NB4 (cell line): Measurements from ENCODE around the gene GTSE1.

ENCODE experiments used
- DNase-seq: peaks from one replicate; pipeline ENCODE4 v3.0.0; 2010; ENCODE audit warnings: low read depth
- H3K4me3 ChIP-seq: one replicate; pipeline ENCODE4 v1.5.1; 2011; ENCODE audit warnings: mild to moderate bottlenecking, low read depth, low read length, moderate library complexity
- MYC ChIP-seq: IDR thresholded peaks from 2 replicates; pipeline ENCODE4 v1.6.1; 2011; ENCODE audit warnings: low read depth, low read length
- POLR2A ChIP-seq: IDR thresholded peaks from 2 replicates; pipeline ENCODE4 v1.6.1; 2011; ENCODE audit warnings: mild to moderate bottlenecking; ENCODE audit not compliant: insufficient read length; ENCODE audit errors: extremely low read depth
- TF ChIP-seq, protein P1 (sequence below): IDR thresholded peaks from one replicate; pipeline ENCODE4 v1.5.1; 2012; ENCODE audit warnings: low read depth, low read length
- TF ChIP-seq, protein P2 (sequence below): IDR thresholded peaks from 2 replicates; pipeline ENCODE4 v1.6.1; 2011; ENCODE audit warnings: low read depth, low read length

Gene GTSE1

DNA sequence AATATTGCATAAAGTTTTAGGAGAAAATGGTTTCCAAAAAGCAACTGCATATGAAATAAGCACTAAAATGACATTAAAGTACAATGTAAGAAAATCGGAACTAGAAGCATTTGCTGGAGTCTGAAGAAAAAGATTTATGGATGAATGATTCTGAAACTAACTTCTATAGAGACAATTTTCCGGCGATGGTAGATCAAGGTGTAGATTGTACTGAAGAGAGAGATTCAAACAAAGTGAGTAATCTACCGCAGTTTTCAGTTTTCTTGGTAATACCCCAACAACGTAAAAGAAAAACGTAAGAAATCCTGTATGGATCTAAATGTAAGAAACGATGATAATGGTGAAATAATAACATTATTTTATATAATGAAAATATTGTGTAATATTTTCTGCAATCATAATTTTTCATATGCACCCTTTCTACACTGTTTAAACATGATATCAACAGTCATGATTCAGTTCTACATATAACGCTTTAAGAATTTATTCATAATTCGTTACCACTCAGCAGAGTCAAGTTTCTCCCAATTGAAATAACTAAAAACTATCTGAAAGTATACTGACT is 44.8 kb upstream of the GTSE1 start:
- no peak for DNase-seq
- H3K4me3 ChIP-seq = peak overlapping the region; percentile 70
- TF ChIP-seq, protein P1, sequence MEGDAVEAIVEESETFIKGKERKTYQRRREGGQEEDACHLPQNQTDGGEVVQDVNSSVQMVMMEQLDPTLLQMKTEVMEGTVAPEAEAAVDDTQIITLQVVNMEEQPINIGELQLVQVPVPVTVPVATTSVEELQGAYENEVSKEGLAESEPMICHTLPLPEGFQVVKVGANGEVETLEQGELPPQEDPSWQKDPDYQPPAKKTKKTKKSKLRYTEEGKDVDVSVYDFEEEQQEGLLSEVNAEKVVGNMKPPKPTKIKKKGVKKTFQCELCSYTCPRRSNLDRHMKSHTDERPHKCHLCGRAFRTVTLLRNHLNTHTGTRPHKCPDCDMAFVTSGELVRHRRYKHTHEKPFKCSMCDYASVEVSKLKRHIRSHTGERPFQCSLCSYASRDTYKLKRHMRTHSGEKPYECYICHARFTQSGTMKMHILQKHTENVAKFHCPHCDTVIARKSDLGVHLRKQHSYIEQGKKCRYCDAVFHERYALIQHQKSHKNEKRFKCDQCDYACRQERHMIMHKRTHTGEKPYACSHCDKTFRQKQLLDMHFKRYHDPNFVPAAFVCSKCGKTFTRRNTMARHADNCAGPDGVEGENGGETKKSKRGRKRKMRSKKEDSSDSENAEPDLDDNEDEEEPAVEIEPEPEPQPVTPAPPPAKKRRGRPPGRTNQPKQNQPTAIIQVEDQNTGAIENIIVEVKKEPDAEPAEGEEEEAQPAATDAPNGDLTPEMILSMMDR = no peak
- no peak for TF ChIP-seq MYC
- TF ChIP-seq POLR2A = no peak
- TF ChIP-seq, protein P2, sequence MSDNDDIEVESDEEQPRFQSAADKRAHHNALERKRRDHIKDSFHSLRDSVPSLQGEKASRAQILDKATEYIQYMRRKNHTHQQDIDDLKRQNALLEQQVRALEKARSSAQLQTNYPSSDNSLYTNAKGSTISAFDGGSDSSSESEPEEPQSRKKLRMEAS = no peak

DNA sequence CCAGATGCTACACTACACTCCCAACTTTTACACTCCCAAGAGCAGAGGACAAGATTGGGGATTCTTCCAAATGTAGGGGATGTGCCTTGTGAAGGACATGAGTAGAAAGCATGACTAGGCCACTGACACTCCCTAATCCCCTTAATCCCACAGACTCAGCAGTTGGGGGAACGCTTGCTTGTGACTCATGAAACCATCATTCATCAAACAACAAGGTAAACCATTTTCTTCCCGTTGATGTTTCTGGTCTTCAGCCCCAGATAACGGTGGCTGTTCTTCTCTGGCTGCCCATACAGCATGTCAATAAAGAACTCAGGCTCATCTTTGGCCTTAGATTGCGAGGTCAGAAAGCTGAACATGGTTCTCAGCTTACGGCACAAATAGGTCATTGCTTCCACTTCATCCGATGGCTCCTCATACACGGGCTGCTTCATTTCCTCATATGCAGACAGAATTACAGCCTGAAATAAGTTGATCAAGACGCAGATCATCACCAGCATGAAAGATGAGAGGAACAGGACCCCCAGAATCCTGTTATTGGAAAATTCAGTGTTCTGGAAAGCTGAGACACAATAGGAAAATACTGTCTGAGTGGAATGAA is 40.2 kb upstream of the GTSE1 start:
- H3K4me3 ChIP-seq = no peak overlapping the region
- TF ChIP-seq, protein P2 = no peak
- TF ChIP-seq, protein P1 = no peak
- TF ChIP-seq MYC (no peak), POLR2A (no peak)
- DNase-seq = no peak

DNA sequence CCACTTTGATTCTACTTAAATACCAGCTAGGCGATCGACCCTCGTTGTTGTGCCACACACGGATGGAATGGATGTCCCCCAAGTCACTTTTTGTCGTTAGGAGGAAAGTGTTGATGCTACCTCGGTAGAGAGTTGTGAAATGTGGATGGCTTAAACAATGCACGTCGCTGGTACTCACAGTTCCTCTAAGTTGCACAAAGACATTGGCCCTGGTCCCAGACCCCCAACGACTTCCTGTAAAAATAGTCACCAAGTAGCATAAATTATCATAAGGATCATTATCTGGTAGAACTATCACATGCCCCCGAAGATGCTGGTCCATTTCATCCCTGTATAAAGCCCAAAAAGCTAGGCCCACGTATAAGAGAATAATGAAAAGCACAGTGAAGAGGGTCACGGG is 37.3 kb upstream of the GTSE1 start:
- peak; percentile 39 for DNase-seq
- TF ChIP-seq, protein P1 = no peak
- TF ChIP-seq MYC = no peak
- TF ChIP-seq, protein P2 = no peak
- TF ChIP-seq POLR2A = no peak
- no peak overlapping the region for H3K4me3 ChIP-seq

DNA sequence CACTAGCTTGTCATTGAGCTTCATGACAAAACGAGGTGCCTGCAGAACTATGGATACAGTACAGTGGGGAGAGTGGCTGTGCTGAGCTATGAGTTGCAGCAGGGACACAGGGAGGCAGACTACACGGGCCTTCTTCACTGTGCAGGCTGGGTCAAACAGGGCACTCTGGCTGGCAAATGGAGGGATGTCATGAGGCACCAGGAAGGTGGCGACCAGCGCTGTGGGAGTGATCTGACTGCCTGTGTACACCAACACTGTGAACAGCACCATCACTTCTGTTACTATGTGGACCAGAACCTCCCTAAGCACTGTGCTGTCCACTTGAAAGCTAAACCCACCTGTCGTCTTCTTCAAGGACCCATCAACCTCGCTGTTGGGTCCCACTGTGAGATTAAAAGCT is 36.6 kb upstream of the GTSE1 start:
- TF ChIP-seq, protein P2 = no peak
- no peak for TF ChIP-seq POLR2A
- no peak for TF ChIP-seq MYC
- TF ChIP-seq, protein P1 = no peak
- no peak for DNase-seq
- no peak overlapping the region for H3K4me3 ChIP-seq

DNA sequence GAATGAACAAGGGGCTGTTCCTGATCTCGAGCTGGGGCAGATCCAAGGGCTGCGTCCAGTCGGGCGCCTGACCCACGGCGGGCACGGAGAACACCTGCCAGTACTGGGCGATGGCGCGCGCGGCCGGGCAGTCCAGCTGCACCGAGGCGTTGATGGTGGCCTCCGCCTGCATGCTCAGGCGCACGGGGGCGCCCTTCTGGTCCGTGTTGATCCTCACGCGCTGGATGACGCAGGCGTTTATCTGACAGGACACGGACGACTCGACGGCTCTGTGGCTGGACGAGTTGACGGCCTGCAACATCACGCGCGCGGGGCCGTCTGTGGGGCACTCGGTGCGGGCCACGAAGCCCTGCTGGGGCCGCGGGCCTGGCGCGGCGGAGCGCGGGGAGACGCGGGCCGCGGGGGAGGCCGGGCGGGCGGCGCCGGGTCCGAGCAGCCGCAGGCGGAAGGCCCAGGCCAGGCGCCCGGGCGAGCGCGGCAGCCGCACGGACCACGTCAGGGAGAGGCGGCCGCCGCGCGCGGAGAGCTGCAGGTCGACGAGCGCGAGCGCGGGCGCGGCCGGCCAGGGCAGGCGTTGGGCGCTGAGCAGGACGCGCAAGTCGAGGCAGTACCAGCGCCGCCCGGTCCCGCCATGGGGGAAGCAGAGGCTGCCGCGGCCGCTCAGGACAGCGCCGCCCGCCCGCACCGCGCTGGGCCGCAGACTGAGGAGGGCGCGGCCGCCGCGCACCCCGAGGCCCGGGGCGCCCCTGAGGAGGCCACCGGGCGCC is 34.0 kb upstream of the GTSE1 start:
- no peak for DNase-seq
- no peak overlapping the region for H3K4me3 ChIP-seq
- TF ChIP-seq, protein P2 = no peak
- TF ChIP-seq POLR2A (no peak), MYC (no peak)
- TF ChIP-seq, protein P1 = no peak
